LoVo (cell line): ENCODE data around the gene ZNF536.

ENCODE experiments used
- DNase-seq: peaks from one replicate; pipeline ENCODE4 v3.0.0-alpha.2; 2016; ENCODE audit warnings: low spot score

The ZNF536 gene

GRCh38 chr19:30363073-30363472, 9.1 kb upstream of the ZNF536 start:
- DNase-seq, result no peak

DNA sequence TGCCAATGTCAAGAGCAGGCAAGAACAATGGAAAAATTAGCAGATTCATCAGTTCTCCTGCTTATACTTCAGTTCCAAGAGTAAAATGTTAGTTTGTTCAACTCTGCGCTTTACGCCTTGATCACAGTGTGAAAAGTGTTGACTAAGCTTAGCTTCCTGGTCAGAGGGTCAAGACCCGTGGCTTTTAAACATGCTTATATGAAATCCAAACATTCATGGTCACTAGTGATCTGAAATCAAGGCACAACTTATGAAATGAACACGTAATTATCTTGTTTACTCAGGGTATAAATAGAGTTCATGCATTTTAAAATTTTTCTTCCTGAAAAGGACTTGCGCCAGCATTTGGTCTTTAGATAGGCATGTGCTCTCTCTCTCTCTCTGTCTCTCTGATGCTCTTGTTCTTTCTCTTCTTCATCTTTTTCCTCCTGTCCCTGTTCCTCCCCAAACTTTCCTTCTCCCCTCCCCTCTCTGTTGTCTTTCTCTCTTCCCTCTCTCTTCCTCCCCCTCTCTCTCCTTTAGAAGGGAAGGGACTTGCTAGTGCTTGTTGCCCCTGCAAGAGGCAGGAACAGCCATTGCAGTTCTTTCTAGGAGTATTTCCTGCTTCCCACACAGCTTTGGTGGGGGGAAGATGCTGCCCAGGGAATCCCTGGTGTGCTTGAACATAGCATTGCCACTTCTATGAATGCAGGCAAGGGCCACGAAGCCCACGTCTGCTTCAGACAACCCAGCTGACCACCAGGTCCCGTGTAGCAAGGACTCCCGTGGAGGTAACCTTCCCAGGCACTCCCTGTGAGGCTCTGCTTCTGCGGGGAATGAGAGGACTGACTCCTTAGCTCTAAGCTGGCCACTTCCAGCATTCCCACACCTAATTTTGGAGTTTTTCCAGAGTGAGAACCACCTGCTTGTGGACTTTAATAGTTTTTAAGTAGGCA, 7.1 kb upstream of the ZNF536 start:
- no peak for DNase-seq

DNA sequence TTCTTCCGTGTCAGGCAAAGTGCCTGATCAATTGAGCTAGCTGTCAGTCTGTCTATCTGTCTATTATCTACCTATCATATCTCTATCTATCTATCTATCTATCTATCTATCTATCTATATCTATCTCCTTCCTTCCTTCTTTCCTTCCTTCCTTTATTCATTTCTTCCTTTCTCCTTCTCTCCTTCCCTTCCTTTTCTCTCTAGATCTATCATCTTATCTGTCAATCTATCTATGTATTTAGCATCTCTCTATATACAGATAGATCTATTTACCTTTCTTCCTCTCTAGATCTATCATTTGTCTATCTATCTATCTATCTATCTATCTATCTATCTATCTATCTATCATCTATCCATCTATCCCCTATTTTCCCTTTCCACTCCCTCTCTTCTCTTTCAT, 5.9 kb upstream of the ZNF536 start:
- DNase-seq, result no peak

DNA sequence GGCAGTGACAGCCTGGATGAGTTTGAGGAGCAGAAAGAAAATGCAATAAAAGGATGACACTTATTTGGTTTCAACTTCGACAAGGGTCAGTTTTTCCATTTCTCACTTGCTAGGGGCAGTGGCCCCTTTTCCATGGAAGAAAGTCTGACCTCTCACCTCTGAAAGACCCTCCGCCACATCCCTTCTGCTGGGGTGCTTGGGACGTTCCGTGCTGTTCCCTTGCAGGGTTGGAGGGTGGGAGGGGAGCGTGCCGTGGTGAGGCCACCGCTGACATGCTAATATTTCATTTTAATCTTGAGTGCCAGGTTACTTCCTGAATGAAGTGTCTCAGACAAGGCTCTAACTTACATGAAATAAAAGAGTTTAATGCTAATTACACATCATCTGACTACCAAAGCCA, 5.2 kb upstream of the ZNF536 start:
- DNase-seq, result no peak

- DNase-seq, result no peak
Observed at GRCh38 chr19:30367421-30367820, 4.8 kb upstream of the ZNF536 start.

- no peak for DNase-seq
Observed at GRCh38 chr19:30369833-30370232, 2.4 kb upstream of the ZNF536 start.

DNA sequence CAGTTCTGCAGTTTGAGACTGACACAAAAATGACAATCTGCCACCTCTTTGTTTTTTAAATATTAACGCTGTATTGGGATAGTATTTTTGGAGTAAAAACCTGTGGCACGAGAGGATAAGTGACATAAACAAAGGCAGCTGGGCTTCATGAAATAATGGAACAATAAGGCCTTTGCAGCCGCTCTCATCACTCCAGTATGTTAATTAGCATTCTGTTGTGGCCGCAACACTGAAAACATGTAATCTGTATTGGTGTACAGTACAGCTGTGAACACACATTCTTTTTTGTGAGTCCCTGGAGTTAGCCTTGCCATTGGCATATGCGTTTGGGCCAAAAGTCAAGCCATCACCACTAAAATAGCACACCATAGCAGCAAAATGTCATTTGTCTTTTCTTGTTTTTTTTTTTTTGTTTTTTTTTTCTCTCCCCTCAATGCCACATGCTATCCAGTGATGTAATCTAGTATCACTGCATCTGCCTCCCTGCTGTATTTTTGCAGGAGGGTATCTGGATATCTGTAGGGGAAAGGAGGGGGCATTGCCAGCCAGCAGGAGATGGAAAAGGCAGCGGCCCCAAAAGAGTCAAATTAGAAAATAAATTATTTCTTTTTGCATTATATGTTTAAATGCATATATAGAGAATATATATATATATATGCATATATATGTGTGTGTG, 885 bp upstream of the ZNF536 start:
- no peak for DNase-seq

DNA sequence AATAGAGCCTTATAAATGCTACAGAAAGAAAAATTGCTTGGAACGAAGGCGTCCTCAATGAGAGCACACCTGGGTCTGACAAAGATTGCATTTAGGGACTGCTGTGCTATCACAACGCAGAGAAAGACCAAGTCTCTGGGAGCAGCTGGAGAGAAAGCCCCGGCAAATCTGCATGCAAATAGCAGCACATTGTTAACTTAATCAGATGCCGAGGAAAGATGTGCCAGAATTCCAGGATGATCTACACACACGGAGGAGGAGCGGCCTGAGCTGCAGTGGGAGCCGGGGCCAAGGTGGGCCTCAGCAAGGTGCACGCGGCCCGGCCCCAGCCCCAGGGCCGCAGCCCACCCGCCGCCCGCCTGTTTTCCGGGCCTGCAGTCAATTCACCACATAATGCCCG, 1.4 kb downstream of the ZNF536 start:
- no peak for DNase-seq

GRCh38 chr19:30374539-30374864, 2.3 kb downstream of the ZNF536 start:
- no peak for DNase-seq

DNA sequence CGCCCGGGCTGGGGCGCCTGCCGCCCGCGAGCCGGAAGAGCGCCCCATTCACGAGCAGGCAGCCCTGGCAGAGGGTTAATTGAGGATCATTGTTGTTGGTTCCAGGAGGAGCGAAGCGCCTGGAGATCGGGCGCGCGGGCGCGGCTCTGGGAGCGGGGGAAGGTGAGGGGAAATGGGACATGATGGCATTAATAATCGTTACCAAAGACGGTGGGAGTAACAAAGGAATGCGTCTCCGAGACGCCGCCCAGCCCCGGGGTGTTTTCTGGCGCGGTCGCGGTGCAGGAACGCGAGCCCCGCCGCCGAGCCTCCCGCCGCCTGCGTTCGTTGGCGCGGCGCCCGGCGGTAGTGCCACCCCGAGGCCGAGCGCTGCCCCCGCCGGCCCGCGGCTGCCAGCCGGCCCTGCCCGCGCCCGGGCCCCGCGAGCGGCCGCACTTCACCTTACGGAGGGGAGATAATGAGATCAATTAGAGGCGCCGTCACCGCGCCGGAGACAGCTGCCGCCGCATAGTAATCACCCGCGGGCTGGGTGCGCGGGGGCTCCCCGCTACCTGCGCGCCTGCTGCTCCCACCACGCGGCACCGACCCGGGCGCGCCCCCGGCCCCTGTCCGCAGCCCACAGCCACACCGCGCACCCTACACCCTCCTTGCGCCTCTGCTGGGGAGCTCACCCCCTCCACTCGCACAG, 2.8 kb downstream of the ZNF536 start:
- no peak for DNase-seq

- DNase-seq, result no peak
Observed at GRCh38 chr19:30375553-30376031, 3.4 kb downstream of the ZNF536 start.

- no peak for DNase-seq
Observed at GRCh38 chr19:30376272-30376671, 4.1 kb downstream of the ZNF536 start.

DNA sequence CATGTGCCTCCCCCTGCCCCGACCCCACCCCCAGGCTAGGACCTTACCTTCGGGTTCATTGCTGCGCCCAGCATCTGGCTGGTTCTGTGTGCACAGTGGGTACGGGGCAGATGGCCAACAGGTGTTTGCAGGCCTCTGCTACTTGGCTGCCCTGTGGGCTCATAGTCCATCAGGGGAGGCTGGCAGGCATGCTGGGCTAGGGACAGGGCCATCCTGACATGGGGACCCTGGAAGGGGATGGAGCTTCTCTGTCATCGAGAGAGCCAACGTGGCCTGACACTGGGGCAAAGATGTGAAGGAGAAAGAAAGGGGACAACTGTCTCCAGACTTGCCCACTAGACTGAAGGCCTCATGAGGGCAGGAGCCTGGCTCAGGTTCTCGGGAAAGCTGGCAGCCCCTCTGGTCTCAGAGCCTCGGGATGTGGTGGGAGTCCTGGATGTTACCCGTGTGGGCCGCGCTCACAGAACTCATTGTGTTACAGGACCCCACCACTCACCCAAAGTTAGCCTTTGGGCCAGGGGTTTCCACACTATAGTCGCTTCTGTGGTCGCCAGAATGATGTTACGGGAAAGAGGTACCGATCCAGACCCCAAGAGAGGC, 4.7 kb downstream of the ZNF536 start:
- DNase-seq, result no peak

DNA sequence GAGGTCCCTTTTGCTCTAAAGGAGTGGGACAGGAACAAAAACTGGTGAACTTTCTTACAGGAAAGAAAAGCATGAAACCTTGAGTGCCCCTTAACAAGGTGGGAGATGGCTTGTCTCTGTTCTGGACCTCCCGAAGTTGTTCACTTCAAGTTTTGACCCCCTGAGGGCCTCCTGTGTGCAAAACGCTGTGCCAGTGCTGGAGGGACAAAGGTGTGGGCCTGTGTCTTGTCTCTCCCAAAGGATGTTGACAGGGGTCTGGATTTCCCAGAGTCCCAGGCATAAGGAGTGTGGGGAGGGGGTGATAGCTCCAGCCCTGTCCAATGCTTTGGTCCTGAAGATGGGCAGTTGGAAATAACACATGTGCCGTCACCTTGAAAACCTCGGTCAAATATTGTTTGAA, 6.5 kb downstream of the ZNF536 start:
- DNase-seq, result no peak

DNA sequence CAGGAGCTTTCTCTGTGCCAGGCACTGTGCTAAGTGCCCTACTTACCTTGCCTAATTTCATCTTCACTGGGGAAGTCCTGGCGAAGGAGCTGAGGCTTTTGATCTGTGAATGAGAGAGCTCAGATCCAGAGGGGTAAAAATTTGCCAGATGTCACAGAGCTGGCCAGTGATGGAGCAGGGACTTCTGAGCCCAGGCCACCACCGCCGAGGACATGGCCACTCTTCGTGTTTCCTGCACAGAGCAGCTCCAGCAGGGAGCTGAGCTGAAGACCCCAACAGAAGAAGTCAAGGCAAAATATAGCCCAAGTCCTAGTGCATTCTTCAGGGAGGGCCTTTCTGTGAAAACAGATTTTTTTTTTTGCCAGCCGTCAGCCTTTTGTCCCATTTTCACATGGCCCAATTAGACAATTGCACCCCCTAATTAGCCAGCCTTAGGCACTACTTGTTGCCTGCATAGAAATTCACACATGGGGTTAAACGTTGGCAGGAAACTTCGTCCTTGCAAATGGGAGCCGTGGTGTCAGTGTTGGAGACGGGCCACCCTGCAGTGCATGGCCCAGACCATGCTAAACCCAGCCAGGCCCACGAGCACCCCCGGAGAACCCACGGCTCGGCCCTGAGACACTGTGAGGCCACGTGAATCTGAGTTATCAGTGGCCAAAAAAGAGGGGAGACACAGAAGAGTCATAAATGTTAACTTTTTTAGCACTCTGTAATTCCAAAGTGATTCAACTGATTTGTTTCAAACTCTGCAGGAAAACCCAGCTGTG, 7.8 kb downstream of the ZNF536 start:
- no peak for DNase-seq

- no peak for DNase-seq
Observed at GRCh38 chr19:30381366-30381765, 9.2 kb downstream of the ZNF536 start.

DNA sequence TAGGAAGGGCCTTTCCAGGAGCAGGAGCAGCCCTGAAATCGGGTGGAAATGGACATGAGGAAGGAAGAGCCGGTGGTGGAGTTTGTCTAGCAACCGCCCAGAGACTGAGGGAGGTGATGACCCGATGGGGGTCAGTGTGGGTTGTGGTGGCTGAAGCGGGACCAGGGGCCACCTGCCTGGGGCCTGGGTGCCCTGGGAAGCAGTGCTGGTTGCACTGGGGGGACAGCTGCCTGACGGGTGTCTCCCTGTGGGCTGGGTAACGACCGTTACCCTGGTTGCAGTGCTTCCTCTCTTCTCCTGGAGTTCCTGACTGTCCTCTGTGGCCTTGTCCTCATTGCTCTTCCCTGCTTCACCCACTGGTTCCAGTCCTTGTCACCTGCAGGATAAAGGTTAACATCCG, 13.0 kb downstream of the ZNF536 start:
- DNase-seq, result no peak

GRCh38 chr19:30385666-30386065, 13.5 kb downstream of the ZNF536 start:
- DNase-seq, result no peak

DNA sequence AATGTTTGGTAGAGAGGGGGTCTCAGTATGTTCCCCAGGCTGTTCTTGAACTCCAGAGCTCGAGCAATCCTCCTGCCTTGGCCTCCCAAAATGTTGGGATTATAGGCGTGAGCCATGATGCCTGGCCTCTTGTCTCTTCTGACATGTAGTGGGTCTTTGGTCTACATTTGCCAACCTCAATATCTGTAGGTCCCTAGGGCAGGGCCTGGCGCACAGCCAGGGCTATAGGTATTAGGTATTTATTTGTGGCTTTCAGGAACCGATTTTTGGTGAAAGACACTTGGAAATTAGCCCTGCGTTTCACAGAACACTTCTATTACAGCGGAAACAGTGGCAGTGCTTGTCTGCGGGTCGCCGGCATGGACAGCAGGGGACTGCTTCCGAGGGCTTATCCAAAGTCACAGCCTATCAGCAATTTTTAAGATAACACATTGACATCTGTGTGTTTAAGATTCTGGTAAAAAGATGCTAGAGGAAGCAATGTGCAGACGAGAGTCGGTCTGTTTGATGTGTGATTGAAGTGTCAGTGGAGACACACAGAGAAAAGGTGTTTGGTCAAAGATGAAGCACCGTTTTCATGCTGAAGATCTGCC, 14.5 kb downstream of the ZNF536 start:
- DNase-seq, result no peak

- no peak for DNase-seq
Observed at GRCh38 chr19:30387311-30388115, 15.3 kb downstream of the ZNF536 start.
